GM12801 (cell line): ENCODE data around the gene LRRC1.

Experiments used
- CTCF ChIP-seq: IDR thresholded peaks from one replicate; pipeline ENCODE4 v1.5.1; 2011; ENCODE audit warnings: control low read depth; ENCODE audit not compliant: insufficient read length; ENCODE audit errors: extremely low read depth

LRRC1 gene

GRCh38 chr6:53929041-53929820, 134.4 kb downstream of the LRRC1 start:
- no peak for TF ChIP-seq CTCF

GRCh38 chr6:53929821-53930120, 135.0 kb downstream of the LRRC1 start:
- TF ChIP-seq CTCF, result no peak

- TF ChIP-seq CTCF, result no peak
Observed at GRCh38 chr6:53930330-53930729, 135.5 kb downstream of the LRRC1 start.

GRCh38 chr6:53931086-53931485, 136.3 kb downstream of the LRRC1 start:
- no peak for TF ChIP-seq CTCF

- no peak for TF ChIP-seq CTCF
Observed at GRCh38 chr6:53932516-53932915, 137.7 kb downstream of the LRRC1 start.

GRCh38 chr6:53934023-53934422, 139.2 kb downstream of the LRRC1 start:
- no peak for TF ChIP-seq CTCF

- no peak for TF ChIP-seq CTCF
Observed at GRCh38 chr6:53937461-53937860, 142.7 kb downstream of the LRRC1 start.

GRCh38 chr6:53938810-53939209, 144.0 kb downstream of the LRRC1 start:
- TF ChIP-seq CTCF, result no peak
